K562 (cell line): ENCODE results near the gene AGO3. TPM values are rescaled to one million over a fixed set of nuclear protein-coding genes. Genes with fewer than 3 reads are reported as not detected.
A peak's percentile ranks its signal among the peaks of the same experiment; 100 is the strongest.

Experiments used
- DDX20 ChIP-seq: fragments of 450-650 bp; IDR thresholded peaks from 2 replicates; pipeline ENCODE4 v1.6.1; 2016; ENCODE audit warnings: missing genetic modification characterization, low read depth, mild to moderate bottlenecking, missing compliant biosample characterization, moderate library complexity
- DMBX1 ChIP-seq: fragments of 250-450 bp; sonication (Bioruptor Pico); IDR thresholded peaks from 2 replicates; pipeline ENCODE4 v1.8.0; 2022; ENCODE audit warnings: inconsistent platforms, mild to moderate bottlenecking, moderate library complexity, borderline replicate concordance
- ELF4 ChIP-seq: fragments of 450-650 bp; formaldehyde crosslinking; IDR thresholded peaks from 2 replicates; pipeline ENCODE4 v1.4.0; 2022; ENCODE audit warnings: missing genetic modification characterization
- GABPB1 ChIP-seq: sonication (generic); formaldehyde crosslinking; IDR thresholded peaks from 2 replicates; pipeline ENCODE4 v1.8.0; 2022; ENCODE audit warnings: mild to moderate bottlenecking, missing genetic modification reagents
- HSF4 ChIP-seq: fragments of 250-450 bp; sonication (Bioruptor Pico); IDR thresholded peaks from 2 replicates; pipeline ENCODE4 v2.1.2; 2022; ENCODE audit warnings: mild to moderate bottlenecking, moderate library complexity, borderline replicate concordance
- NEUROD1 ChIP-seq: fragments of 150-350 bp; IDR thresholded peaks from 2 replicates; pipeline ENCODE4 v1.6.1; 2014; ENCODE audit warnings: borderline replicate concordance, low read length, low read depth; ENCODE audit not compliant: partially characterized antibody
- PHF20 ChIP-seq: fragments of 450-650 bp; IDR thresholded peaks from 2 replicates; pipeline ENCODE4 v1.6.1; 2018; ENCODE audit not compliant: partially characterized antibody
- RBM25 ChIP-seq: fragments of 200-400 bp; formaldehyde crosslinking; IDR thresholded peaks from 2 replicates; pipeline ENCODE4 v1.6.1; 2018; ENCODE audit warnings: low read length, low read depth, moderate library complexity; ENCODE audit not compliant: severe bottlenecking
- SMARCC2 ChIP-seq: fragments of 450-650 bp; IDR thresholded peaks from 2 replicates; pipeline ENCODE4 v1.6.1; 2017; ENCODE audit warnings: antibody characterized with exemption, moderate library complexity, mild to moderate bottlenecking, low read depth
- SMARCE1 ChIP-seq: fragments of 450-650 bp; IDR thresholded peaks from 2 replicates; pipeline ENCODE4 v1.7.1; 2016; ENCODE audit warnings: mild to moderate bottlenecking
- SRSF1 ChIP-seq: fragments of 200-400 bp; formaldehyde crosslinking; IDR thresholded peaks from 2 replicates; pipeline ENCODE4 v1.6.1; 2017; ENCODE audit warnings: mild to moderate bottlenecking, low read depth, low read length, moderate library complexity
- XRCC3 ChIP-seq: fragments of 450-650 bp; IDR thresholded peaks from 2 replicates; pipeline ENCODE4 v1.6.1; 2017; ENCODE audit warnings: mild to moderate bottlenecking, moderate library complexity
- YBX1 ChIP-seq: fragments of 450-650 bp; IDR thresholded peaks from 2 replicates; pipeline ENCODE4 v1.7.1; 2016; ENCODE audit warnings: mild to moderate bottlenecking
- ZNF184 ChIP-seq: sonication (generic); formaldehyde crosslinking; IDR thresholded peaks from 2 replicates; pipeline ENCODE4 v1.5.0; 2020; ENCODE audit warnings: missing genetic modification reagents
- polyA plus RNA-seq, 8 experiments: library from polyadenylated mRNA; depleted of rRNA in 4 of 8; stranded (reverse) in 5 of 8; unstranded in 3 of 8; fragments of >200 nt; fragmentation: Nextera tagmentation in 2 of 8; fragmentation: Illumina TruSeq in 1 of 8; extraction: Ambion mirVana in 2 of 8; extraction: Trizol in 1 of 8; gene quantifications; 2 replicates each; pipeline versions ENCODE4 v1.2.1 to v1.2.3, GENCODE V29; 2011 to 2014; ENCODE audit warnings: inconsistent platforms in 1 of 8, missing spikeins in 1 of 8
- total RNA-seq, 7 experiments: library from RNA; depleted of rRNA in 6 of 7; stranded (reverse); fragments of >200 nt in 6 of 7; fragmentation: Illumina TruSeq in 2 of 7; extraction: Trizol in 2 of 7; gene quantifications; 2 replicates each; pipeline versions ENCODE4 v1.2.1 to v1.2.3, GENCODE V29; 2011 to 2021; ENCODE audit warnings: low replicate concordance in 1 of 7
- TF ChIP-seq, protein P1 (sequence below), 2 experiments: fragments of 450-650 bp; IDR thresholded peaks; 2 replicates each; pipeline ENCODE4 v1.6.1; 2016; ENCODE audit warnings: mild to moderate bottlenecking in 2 of 2, borderline replicate concordance in 1 of 2, low read depth in 1 of 2, moderate library complexity in 1 of 2
- TF ChIP-seq, protein P2 (sequence below): fragments of 250-450 bp; sonication (Bioruptor Pico); IDR thresholded peaks from 2 replicates; pipeline ENCODE4 v1.8.0; 2021; ENCODE audit warnings: mild to moderate bottlenecking, moderate library complexity

The AGO3 gene
- total and polyA plus RNA-seq, 9 of the 15 experiments (the other 6 are each of a cell fraction or from before 2014, with no cell fraction given), result 4.5 to 41.5 (median 22.7) TPM

DNA sequence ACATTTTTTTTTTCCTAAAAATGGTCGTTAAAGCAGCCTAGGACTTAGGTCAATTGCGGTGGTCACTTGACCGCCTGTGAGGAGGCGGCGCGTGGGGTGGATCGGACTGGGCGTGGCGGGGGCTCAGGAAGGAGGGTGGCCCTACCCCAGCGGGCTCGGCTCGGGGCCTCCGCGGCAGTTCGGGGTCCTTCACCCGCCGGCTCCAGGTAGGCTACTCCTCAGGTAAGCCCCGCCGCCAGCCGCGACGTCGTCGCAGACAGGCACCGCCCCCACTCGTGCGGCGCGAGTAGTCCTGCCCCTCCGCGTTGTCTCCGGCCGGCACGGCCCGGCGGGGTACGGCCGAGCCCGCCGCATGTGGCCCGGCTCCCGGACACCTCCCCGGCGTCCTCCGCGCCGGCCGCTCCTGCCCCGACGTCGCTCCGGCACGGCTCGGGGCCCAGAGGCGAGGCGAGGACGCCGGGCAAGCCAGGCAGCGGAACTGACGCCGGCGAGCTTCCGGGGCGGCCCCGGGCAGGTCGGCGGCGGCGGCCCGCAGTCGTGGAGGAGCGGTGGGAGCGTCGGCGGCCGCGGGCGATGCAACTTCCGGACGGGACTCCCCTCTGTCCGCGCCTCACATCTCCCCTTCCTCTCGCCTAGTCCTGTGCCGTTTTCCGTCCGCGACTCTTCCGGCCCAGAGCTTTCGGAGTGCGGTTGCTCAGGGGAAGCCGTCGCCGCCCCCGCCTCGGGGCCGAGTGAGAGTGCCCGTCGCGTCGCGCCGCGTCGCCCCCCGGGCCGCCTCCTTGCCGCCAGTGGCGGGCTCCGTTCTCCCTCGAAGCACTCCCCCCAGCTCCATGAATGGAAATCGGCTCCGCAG lies at the start of gene AGO3 (continued):
- TF ChIP-seq, protein P1, sequence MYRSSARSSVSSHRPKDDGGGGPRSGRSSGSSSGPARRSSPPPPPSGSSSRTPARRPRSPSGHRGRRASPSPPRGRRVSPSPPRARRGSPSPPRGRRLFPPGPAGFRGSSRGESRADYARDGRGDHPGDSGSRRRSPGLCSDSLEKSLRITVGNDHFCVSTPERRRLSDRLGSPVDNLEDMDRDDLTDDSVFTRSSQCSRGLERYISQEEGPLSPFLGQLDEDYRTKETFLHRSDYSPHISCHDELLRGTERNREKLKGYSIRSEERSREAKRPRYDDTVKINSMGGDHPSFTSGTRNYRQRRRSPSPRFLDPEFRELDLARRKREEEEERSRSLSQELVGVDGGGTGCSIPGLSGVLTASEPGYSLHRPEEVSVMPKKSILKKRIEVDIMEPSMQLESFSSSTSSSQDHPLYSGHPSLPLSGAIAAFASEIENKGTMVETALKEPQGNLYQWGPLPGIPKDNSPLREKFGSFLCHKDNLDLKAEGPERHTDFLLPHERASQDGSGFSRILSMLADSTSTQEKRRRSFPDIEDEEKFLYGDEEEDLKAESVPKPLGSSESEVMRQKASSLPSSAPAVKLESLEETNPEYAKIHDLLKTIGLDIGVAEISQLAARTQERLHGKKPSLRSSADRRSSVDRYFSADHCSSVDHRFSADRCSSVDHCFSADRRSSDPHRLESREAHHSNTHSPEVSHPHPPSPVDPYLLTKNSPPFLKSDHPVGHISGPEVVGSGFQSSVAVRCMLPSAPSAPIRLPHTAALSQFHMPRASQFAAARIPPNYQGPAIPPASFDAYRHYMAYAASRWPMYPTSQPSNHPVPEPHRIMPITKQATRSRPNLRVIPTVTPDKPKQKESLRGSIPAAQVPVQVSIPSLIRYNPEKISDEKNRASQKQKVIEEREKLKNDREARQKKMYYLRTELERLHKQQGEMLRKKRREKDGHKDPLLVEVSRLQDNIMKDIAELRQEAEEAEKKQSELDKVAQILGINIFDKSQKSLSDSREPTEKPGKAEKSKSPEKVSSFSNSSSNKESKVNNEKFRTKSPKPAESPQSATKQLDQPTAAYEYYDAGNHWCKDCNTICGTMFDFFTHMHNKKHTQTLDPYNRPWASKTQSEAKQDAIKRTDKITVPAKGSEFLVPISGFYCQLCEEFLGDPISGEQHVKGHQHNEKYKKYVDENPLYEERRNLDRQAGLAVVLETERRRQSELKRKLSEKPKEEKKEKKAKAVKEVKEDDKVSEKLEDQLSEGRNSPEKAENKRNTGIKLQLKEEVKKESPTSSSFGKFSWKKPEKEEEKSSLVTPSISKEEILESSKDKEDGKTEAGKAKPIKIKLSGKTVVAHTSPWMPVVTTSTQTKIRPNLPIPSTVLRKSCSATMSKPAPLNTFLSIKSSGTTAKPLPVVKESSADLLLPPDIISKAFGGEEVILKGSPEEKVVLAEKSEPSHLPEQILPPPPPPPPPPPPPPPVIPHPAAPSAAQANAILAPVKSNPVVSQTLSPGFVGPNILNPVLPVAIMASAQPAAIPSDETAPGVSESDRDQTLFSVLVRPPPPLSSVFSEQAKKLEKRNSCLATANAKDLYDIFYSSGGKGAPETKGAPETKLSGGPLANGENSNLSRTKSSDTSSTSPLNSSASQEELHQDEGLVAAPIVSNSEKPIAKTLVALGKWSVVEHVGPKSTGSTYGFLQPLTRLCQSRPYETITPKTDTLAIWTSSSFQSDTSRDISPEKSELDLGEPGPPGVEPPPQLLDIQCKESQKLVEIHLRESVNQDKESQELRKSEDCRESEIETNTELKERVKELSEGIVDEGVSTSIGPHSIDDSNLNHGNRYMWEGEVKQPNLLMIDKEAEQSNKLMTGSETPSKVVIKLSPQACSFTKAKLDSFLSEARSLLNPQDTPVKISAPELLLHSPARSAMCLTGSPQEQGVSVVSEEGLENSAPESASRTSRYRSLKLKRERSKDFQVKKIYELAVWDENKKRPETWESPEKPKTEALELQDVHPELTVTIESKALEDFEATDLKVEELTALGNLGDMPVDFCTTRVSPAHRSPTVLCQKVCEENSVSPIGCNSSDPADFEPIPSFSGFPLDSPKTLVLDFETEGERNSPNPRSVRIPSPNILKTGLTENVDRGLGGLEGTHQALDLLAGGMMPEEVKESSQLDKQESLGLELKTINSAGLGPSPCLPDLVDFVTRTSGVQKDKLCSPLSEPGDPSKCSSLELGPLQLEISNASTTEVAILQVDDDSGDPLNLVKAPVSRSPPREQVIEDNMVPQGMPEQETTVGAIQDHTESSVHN (IDR thresholded peaks at IDR 0.05; ENCODE audit: borderline replicate concordance in 1 of 2, low read depth in 1 of 2), result no peak
- TF ChIP-seq ZNF184 (CRISPR knock-in tag) (no peak), SMARCC2 (no peak), HSF4 (CRISPR knock-in tag) (no peak), DMBX1 (CRISPR knock-in tag) (no peak; the same call in 1 of the 2 replicates), GABPB1 (CRISPR knock-in tag) (peak; percentile 97), PHF20 (peak; percentile 88), NEUROD1 (peak; percentile 73), ELF4 (no peak; the same call in 1 of the 2 replicates), SRSF1 (no peak), RBM25 (peak; percentile 65), XRCC3 (no peak), SMARCE1 (no peak), DDX20 (tag) (no peak), YBX1 (no peak)
- TF ChIP-seq, protein P2, sequence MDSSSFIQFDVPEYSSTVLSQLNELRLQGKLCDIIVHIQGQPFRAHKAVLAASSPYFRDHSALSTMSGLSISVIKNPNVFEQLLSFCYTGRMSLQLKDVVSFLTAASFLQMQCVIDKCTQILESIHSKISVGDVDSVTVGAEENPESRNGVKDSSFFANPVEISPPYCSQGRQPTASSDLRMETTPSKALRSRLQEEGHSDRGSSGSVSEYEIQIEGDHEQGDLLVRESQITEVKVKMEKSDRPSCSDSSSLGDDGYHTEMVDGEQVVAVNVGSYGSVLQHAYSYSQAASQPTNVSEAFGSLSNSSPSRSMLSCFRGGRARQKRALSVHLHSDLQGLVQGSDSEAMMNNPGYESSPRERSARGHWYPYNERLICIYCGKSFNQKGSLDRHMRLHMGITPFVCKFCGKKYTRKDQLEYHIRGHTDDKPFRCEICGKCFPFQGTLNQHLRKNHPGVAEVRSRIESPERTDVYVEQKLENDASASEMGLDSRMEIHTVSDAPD, result no peak
